GM18873 (cell line): Measurements from ENCODE around the gene CLSTN3.
"Not testable (repeated sequence)": the region's sequence is repeated elsewhere in the genome, so short reads cannot be mapped to it uniquely, and the experiment has no call there.

Source experiments
- ATAC-seq: cut with Tn5 transposase; IDR thresholded peaks from one replicate; pipeline ENCODE4 v1.9.1; 2021; ENCODE audit warnings: mild to moderate bottlenecking, moderate library complexity, moderate number of reproducible peaks; ENCODE audit not compliant: unreplicated experiment, low FRiP score

Gene CLSTN3

GRCh38 chr12:7103837-7104584 lies 26.2 kb upstream of the CLSTN3 start:
- no peak for ATAC-seq

- no peak for ATAC-seq
These were observed 24.1 kb upstream of the CLSTN3 start for GRCh38 chr12:7106082-7106481.

- ATAC-seq: not testable (repeated sequence)
These were observed 23.0 kb upstream of the CLSTN3 start for GRCh38 chr12:7107181-7107580.

DNA sequence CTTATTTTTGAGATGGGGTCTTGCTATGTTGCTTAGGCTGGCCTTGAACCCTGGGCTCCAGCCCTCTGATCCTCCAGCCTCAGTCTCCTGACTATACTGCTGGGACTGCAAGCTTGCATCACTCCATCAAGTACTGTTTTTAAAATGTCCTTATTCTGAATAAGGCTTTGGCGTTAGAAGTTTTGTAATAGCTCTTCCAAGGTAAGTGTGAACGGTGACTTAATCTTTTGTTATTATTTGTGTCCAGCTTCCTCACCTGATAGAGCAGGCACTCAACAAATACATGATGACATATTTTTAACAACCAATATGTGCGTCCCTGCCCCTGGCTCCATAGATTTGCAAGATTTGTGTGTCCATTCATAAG lies 22.6 kb upstream of the CLSTN3 start:
- no peak for ATAC-seq

DNA sequence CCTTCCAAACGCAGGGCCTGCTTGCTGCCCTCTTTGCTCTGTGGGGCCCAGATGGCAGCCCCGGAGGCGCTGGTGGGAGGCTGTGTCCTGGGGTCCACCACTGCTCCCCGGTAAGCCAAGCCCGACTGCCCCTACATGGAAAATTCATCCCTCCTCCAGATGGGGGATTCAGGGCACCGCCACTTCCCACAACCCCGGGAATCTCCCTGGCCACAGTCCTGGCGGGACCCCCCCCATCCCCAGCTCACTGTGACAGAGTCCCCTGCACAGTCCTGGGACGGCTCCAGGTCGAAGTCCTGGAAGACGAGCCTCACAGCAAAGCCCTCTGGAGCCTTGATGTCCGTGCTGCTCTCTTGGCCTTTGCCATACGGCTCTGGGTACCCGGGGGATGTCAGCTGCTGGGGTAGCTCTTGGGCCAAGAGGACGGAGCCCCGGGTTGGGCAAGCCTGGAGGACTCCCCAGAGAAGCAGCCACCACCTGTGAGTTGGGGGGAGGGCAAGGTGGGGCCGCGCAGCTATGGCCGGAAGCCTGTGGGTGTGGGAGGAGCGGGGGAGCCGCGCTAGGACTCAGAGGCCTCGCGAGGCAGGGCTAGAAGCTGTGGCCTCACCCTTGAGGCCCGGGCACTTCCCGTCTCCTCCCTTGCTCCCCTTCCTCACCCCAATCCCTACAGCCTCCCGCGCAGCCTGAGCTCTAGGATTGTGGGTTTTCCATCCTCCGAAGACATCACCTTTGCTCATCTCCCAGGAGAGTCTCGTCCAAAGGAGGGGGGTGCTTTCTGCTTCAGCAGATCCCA lies 22.0 kb upstream of the CLSTN3 start:
- ATAC-seq: peak; percentile 72

DNA sequence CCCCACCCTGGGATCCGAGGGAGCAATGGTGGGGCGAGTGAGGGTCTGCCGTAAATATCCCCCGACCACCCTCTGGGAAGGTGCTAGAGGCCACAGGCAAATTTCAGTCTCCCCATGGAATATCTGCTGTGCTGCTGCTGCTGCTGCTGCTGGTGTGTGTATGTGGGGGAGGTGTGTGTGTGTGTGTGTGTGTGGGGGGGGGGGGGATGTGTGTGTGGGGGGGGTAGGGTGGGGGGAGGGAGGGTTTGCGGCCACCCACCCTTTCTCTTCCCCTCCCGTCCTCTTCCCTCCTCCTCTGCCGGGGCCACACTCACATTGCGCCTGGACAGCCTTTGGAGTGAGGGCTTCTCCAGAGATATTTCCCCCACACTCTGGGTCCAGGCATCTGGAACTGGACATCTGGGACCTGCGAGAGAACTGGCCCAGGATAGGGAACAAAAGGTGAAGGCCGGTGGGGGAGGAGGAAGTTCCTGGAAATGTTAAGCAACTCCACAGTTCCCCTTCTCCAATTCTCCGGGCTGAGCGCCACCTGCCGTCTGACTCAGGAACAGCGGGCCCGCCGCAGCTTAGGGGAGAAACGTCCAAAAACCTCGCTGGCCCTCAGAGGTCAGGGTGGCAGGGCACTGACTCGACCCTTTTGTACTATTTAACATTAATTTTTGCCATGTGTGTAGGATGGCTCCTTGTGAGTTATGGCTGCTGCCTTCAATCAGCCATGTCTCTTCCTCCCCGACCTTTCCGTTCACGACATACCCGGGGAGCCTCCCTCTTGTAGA lies 21.2 kb upstream of the CLSTN3 start, which contains the start of gene C1RL:
Gene C1RL, minus strand, starts transcription at position 419 of the 776 bp plus-strand sequence. Its CDS starts 34 bp downstream, at position 385.
- no peak for ATAC-seq

GRCh38 chr12:7109572-7109920 lies 20.6 kb upstream of the CLSTN3 start:
- no peak for ATAC-seq

DNA sequence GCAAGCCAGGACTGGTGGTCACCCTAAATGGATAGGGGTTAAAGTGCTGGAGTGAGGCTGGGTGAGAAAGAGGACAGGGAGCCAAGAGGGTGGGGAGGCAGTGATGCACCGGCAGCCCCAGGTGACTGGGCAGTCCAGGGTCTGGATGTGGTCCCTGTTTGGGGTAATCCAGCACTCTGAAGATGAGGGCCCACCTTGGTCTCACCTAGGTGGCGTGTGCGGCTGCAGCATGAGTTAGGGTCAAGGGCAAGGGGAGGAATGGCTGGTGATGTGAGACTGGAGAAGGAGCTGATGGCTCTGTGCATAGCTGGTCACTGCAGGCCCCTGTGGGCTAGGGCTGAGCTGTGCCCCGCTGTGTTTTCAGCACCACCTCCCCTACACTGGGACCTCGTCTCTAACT lies 19.5 kb upstream of the CLSTN3 start:
- no peak for ATAC-seq

DNA sequence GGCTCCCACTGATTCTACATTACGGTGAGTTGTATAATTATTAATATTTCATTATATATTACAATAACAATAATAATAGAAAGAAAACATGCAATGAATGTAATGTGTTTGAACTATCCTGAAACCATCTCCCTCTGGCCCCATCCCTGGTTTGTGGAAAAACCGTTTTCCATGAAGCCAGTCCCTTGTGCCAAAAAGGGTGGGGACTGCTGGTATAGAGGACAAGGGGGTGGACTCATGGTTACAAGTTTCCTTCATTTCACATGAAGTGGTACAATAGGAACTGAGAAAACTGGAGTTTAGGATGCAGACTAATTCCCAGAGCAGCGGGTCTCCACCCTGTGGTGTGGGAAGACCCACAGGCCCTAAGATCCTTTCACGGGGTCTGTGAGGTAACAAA lies 18.1 kb upstream of the CLSTN3 start:
- no peak for ATAC-seq

- no peak for ATAC-seq
These were observed 16.7 kb upstream of the CLSTN3 start for GRCh38 chr12:7113389-7113871.

DNA sequence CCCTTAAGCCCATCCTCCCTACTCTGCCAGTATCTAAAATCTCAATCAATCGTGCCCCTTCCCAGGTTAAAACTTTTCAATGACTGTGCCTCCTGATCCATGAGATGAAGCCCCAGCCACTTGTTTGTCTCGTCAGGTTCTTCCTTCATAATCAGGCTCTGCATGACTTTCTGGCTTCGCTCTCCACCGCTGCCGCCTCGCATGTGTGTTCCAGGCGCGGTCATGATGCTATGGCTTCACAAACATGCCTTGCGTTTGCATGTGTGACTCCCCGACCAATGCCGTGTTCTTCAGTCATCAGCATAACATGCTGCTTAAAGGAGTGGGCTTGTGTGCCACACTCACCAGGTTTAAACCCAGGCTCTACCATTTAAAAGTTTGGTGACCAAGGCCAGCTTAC lies 16.2 kb upstream of the CLSTN3 start:
- no peak for ATAC-seq

DNA sequence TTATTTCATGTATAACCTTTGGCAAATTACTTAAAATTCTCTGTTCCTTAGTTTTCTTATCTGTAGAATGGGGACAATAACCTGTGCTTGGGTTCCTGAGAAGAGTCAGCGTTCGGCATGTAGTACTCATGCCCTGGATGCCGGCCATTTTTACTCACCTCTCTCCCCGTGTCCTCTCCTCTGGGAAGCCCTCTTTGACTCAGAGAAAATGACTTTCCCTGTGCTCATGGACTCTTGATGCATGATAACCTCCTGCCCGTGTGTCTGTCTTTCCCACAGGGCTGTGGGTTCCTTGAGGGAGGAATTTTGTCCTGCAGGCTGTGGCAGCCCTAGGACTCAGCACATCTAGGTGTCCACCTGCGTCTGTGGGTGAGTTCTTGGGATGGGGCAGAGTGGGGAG lies 15.3 kb upstream of the CLSTN3 start:
- no peak for ATAC-seq

DNA sequence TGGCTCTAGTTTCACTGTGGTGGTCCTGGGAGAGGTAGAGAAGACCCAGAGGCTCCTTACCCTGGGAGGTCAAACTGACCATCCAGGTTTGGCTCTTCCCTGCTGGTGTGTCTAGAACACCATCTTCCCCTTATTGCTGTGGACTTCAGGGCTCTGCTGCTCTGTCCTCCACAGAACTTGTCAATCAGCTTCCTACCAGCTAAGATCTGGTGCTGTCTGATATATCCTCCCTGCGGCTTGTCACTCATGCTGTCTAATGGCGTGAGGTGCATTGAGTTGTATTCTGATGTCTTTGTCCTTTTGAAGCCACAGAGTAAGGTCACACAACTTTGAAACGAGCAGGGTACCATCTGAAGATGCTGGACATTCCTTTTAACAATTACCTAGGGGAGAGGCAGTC lies 14.0 kb upstream of the CLSTN3 start:
- ATAC-seq: no peak

- ATAC-seq: no peak
These were observed 13.3 kb upstream of the CLSTN3 start for GRCh38 chr12:7116916-7117315.

- no peak for ATAC-seq
These were observed 12.5 kb upstream of the CLSTN3 start for GRCh38 chr12:7117670-7118069.

DNA sequence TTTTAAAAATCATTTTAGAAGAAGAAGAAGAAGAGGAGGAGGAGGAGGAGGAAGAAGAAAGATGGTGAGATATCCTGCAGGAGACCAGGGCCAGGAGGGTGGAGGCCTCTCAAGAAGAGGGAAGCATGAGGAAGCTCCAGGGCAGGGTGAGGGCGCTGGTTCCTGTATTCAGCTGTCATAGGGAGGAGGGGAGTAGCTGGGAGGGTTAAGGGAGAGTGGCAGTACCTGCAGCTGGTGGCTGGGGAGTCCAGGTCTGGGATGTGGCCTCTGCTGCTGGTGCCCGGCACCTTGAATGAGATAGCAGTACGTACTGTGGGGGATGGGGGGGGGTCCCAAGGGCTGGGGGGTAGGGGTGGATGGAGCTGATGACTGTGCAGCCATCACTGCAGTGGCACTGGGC lies 11.3 kb upstream of the CLSTN3 start:
- ATAC-seq: no peak

- ATAC-seq: no peak
These were observed 10.0 kb upstream of the CLSTN3 start for GRCh38 chr12:7120166-7120565.

DNA sequence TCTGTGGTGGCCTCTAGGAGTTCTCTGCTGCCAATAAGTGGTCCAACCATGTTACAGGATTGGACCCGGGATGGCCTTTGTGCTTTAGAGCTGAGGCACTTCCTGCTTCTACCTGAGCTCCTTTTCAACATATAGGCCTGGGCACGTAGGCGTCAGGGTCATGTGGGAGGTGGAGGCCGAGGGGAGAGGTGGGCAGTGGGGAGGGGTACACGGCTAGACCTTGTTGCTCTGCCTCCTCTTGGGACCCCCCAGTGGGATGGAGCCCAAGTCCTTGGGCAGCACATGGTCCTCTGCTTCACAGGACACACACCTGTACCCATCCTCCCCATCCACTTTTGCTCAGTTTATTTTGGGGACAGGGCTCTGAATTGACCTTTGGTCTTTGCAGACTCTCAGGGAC lies 8.8 kb upstream of the CLSTN3 start:
- no peak for ATAC-seq

DNA sequence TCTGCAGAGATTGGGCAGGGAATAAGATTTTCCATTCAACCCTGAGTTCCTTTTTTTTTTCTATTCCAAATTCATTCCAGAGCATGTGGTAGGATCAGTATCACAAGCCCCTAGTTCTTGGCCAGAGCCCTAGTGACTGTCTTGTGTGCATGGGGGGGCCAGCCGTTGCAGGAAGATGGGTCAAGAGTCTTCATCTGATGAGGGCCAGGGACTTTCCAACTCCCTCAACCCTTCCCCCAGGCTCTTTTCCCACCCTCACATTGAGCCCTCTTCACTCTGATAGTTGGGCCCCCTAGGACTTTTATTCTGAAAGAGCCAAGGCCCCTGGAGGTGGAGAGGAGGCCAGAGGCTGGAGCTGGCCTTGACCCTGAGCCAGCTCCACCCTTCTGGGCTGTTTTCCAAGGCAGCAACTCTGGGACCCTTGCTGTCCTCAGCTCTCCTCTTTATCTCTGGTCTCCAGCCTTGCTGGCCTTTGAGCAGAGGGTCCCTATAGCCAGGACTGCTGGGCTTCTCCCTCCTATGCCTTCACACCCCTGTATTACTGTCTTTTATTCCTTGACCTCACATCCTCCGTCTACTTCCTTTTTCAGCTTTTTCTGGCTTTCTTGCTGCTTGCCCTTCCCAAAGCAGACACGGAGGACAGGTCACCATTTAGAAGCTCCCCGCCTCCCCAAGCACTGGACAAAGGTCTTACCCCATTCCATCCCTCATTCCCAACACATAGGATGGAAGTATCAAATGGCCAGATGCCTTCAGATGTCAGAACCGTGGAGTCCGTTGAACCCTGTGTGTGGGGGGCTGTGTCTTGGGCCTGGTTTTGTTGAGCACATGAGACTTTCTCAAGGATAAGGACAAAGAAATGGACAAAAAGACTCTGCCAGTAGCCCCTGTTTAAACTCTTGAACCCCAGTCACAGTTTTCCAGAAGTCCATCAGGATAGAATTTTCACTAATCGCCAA lies 7.1 kb upstream of the CLSTN3 start:
- ATAC-seq: no peak
